ENCODE results near the gene EBF3.

The EBF3 gene

DNA sequence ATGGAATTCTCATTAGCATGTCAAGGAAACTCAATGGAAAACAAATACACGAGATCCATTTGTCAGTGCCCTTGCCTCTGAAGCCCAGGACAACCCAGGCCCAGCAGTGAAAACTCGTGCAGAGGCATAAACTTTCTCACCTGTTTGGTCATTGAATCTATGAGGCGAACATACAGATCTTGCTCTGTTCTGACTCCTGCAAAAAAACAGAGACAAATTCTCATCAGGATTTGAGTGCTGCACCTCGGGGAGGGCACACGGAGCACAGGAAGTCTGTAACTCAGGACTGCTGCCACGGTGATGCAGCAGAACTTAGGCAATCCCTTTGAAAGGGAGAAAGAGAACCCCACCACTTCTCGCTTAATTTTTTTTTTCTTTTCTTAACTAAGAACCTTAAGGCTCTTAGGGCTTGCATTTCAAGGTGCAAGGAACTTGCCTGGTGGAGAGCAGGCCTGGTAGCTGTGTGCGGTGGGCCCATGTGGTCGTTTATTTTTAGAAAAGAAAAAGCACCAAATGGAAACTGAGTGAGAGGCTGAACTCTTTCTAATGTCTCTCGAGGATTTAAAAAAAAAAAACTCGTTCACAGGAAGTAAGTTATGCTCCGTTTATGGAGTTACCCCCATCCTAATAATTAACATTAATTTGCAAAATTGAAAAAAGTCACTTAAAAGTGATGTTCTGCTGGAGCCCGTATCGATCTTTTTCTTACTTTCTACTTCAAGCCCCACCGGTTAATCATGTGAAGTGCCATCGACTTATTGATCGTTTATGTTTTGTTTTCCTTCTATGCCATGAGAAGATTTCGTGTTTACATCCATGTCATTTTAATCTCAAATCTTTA is 1.8 kb downstream of the EBF3 start:
- H3K4me3 ChIP-seq (ENCODE audit: low read depth, low read length) = peak overlapping the region; percentile 52
- ChIA-PET POLR2A (no interaction called here), CTCF (interaction anchor here (1.0 to 1.1 kb wide), 2 partner anchors 147 kb away, joined by 3 read pairs; no protein-coding TSS in a partner anchor)
- TF ChIP-seq, protein P1, sequence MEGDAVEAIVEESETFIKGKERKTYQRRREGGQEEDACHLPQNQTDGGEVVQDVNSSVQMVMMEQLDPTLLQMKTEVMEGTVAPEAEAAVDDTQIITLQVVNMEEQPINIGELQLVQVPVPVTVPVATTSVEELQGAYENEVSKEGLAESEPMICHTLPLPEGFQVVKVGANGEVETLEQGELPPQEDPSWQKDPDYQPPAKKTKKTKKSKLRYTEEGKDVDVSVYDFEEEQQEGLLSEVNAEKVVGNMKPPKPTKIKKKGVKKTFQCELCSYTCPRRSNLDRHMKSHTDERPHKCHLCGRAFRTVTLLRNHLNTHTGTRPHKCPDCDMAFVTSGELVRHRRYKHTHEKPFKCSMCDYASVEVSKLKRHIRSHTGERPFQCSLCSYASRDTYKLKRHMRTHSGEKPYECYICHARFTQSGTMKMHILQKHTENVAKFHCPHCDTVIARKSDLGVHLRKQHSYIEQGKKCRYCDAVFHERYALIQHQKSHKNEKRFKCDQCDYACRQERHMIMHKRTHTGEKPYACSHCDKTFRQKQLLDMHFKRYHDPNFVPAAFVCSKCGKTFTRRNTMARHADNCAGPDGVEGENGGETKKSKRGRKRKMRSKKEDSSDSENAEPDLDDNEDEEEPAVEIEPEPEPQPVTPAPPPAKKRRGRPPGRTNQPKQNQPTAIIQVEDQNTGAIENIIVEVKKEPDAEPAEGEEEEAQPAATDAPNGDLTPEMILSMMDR (IDR thresholded peaks at IDR 0.05; ENCODE audit: insufficient read depth, low read length, missing control alignments) = no peak
- no peak for DNase-seq (ENCODE audit: low read depth, low spot score)

DNA sequence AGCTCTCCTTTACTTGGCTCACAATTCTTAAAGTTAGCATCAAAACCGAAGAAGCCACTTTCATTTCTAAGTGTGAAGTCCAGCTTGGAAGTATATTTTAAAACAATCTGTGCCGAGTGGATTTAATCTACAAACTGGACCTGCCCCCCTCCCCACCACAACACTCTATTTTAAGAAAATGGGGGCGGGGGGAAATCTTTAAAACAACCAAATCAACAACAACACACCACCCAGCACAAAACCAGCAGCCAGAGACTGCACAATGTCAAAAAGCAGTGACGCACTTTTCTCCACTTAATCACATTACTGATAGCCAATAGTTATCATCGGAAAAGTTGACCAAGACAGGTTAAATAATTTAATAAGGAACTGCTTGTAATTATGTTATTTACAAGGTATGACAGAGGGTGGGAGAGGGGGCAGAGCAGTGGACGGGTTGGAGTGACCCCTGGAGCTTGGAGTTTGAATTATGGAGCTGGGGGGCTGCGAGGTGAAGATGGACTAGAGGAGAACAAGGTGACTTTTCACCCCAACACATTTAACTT is 2.8 kb downstream of the EBF3 start:
- POLR2A ChIA-PET = no interaction called here
- CTCF ChIA-PET = interaction anchor here (1.0 kb wide), 1 partner anchor 148 kb away, joined by 3 read pairs; no protein-coding TSS in a partner anchor
- H3K4me3 ChIP-seq (ENCODE audit: low read depth, low read length) = no peak overlapping the region

DNA sequence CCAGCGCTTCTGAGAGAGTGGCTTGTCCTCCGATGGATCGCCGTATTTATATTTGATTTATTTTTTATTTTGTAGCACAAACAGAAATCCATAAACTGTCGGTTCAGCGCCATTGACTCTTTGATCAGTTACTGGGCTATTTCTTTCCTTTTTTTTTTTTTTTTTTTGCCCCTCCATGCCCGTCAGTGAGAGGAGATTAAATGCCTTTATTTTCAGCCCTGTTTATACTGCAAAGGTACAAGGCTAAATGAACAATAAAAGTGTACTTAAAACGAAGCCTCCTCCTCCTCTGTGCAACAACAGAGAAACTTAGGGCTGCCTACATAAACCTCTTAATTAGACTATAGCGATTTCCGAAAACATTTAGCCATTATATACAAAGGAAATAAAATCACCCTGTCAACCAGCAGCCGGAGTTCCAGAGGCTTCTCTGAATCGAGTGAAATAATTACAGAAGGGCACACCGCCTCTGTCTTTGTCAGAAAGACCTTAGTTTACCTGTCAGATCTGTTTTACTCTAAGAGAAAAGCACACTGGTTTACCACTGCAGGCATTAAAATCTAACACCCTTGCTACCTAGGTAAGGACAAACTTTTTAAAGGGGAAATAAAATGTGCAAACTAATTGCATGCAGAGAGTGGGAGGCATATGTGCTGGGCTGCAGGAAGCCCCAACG is 3.5 kb downstream of the EBF3 start:
- ChIA-PET CTCF (no interaction called here), POLR2A (no interaction called here)
- H3K4me3 ChIP-seq (ENCODE audit: low read depth, low read length) = no peak overlapping the region
- TF ChIP-seq, protein P1 (IDR thresholded peaks at IDR 0.05; ENCODE audit: insufficient read depth, low read length, missing control alignments) = no peak
- no peak for DNase-seq (ENCODE audit: low read depth, low spot score)

More for the DNA sequence above, 2.8 kb downstream of the EBF3 start:
- TF ChIP-seq, protein P1 (IDR thresholded peaks at IDR 0.05; ENCODE audit: insufficient read depth, low read length, missing control alignments) = no peak
- DNase-seq (ENCODE audit: low read depth, low spot score) = no peak

DNA sequence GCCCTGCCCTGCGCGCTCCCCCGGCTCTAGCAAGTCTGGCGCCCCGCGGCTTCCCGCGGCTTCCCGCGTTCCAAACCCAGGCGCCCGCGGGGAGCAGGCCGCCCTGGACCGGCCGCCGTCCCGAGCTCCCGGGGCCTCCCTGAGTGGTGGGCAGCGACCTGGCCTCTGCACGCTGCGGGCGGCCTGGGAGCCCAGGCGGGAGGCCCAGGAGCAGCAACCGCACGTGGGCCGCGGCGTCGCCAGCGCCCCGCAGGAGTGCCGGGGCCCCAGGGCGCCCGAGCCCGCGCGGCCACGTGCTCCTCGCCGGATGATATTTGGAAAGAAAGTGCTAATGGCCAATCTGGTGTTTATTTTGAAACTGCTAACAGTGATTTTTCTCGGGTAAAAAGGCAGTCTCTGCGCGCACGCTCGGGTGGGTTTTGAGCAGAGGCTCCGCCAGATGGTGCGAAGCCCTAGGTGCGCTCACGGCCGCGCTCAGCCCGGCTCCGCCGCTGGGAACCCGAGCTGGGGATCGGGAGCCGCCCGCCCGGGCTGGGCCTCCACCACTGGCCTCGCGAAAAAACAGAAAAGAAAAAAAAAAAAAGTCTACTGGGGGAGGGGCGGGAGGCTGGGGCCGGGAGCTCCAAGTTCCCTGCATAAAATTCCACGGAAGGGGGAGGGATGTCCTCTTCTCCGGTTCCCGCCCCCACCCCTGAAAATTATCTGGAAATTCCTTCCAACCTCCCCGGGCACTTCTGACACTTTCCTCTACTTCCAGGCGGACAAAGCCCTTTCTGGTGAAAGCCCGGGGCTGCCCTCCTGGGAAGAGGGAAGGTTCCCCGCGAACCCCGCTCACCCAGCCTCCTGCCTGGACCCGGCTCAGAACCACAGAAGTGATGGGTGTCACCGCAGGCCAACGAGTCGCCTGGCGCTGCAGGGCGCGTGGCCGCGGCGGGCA is 4.3 kb downstream of the EBF3 start:
- no peak overlapping the region for H3K4me3 ChIP-seq (ENCODE audit: low read depth, low read length)

DNA sequence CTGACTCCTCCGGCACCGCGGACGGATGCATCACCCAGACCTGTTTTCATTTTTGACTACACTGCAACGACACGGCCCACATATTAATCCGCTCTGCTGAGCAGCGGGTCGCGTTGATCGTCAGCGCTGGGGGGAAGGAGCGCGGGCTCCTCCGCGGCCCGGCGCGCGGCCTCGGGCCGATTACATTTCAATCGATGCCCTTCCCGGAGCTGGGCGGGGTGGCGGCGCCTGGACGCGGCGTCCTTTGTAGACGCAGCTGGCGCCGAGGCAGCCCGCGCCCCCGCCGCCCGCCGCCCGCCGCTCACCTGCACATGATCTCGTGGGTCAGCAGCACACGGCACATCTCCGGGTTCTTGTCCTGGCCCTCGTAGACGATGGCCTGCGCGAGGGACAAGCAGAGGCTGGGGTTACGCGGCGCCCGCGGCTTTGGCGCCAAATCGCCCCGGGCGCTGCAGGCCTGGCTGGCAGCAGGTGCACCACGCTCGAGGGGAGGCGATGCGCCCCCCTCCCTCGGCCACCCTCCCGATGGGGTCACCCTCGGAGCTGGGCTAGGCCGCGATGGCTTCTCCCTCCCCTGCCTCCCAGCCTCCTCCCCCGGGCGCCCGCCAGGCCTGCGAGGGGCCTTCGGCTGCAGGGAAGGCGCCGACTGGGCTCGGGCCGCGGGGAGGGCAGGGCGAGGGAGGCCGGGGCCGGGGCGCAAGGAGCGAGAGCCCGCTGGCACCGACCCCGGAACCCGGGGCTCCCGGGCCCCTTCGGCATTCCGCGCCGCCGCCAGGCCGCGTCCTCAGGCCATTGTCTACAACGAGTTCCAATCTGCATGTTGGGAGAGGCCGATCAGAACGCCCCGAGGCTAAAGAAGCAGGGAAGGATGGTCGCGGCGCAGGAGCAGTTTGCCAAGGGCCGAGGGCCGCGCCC is 5.2 kb downstream of the EBF3 start:
- CTCF ChIA-PET = no interaction called here
- H3K4me3 ChIP-seq (ENCODE audit: low read depth, low read length) = no peak overlapping the region
- POLR2A ChIA-PET = no interaction called here
- TF ChIP-seq, protein P1 (IDR thresholded peaks at IDR 0.05; ENCODE audit: insufficient read depth, low read length, missing control alignments) = no peak
- no peak for DNase-seq (ENCODE audit: low read depth, low spot score)

More for the DNA sequence above, 4.3 kb downstream of the EBF3 start:
- no peak for DNase-seq (ENCODE audit: low read depth, low spot score)
- ChIA-PET CTCF (interaction anchor here (0.6 kb wide), 1 partner anchor 10 kb away, joined by 3 read pairs; no protein-coding TSS in a partner anchor), POLR2A (no interaction called here)
- TF ChIP-seq, protein P1 (IDR thresholded peaks at IDR 0.05; ENCODE audit: insufficient read depth, low read length, missing control alignments) = no peak

All from AG04449 (cell line).